Stimulated activated CD8-positive, alpha-beta memory T cell treated with anti-CD3 and anti-CD28 coated beads, Interleukin-12 subunit alpha, Interleukin-12 subunit beta, amount 100 ng/mL, for 4 hours (primary cell): ENCODE results near the gene PRIM1.
"Not testable (repeated sequence)": the region's sequence is repeated elsewhere in the genome, so short reads cannot be mapped to it uniquely, and the experiment has no call there.

Experiments used
- DNase-seq: peaks from one replicate; pipeline ENCODE4 v3.0.0-alpha.2; 2020; ENCODE audit warnings: low read depth

Gene PRIM1

GRCh38 chr12:56716933-56717880 is 34.9 kb downstream of the PRIM1 start:
- no peak for DNase-seq

- no peak for DNase-seq
Observed at GRCh38 chr12:56716458-56716857, 35.7 kb downstream of the PRIM1 start.

DNA sequence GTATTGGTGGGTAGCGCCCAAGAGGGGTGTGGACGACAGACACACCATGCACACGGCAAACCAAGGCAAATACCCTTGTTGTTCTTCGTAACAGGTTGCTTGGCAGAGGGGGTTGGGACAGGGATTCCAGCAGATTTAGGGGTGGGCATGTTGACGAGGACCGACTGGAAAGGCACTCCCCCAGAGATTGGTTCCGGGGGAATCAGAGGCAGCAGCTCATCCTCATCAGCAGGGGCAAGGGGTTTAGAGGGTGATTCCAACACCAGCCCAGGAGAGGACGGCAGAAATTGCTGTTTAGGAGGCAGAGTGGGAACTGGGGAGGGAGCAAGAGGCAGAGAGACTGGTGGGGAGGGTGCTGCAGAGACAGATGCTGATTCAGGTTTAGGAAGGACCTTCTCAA is 36.3 kb downstream of the PRIM1 start:
- no peak for DNase-seq

DNA sequence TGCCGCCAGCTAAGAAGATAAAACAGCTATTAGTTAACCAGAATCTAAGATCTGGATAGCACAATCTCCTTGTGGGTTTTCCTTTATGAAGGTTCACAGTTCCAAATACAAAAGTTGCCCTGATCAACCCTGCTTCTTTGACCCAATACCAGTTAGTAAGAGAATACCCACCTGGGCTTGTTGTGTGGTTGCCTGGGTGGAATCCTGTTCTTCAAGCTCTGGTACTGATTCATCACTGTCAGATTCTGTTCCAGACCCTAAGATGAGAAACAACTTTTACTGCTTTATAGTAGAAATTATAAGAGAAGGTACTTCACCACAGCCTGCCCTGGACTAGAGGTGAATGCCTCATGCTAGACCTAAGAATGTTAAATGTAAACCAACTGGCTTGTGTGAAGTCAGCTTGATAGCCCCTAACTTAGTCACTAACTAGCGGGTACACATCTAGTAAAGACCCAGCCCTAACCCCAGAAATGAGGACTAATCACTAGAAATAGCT is 37.6 kb downstream of the PRIM1 start:
- DNase-seq = no peak

- DNase-seq = no peak
Observed at GRCh38 chr12:56713345-56713744, 38.8 kb downstream of the PRIM1 start.

DNA sequence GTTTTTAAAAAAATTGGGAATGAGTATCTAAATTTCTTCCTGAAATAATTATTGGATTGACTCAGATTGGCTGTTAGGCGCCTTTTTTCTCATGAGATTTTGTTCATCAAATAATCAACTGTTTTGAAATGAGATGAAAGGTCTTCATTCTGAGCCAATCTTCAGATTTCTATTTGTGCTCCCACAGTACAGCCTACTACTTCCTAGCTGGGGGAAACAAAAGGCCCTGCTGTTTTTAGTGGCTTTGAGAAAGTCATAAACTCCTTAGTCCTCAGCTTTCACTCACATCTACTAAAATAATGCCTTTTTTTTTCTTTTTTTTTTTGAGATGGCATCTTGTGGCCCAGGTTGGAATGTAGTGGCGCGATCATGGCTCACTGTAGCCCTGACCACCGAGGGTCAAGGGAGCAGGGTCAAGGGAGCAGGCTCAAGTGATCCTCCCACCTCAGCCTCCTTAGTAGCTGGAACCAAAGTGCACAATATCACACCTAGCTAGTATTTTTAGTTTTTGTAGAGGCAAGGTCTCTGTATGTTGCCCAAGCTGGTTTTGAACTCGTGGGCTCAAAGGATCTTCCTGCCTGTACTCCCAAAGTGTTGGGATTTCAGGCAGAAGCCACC is 42.3 kb downstream of the PRIM1 start:
- no peak for DNase-seq

- DNase-seq = not testable (repeated sequence)
Observed at GRCh38 chr12:56704522-56704921, 47.6 kb downstream of the PRIM1 start.

GRCh38 chr12:56699020-56699661 is 53.0 kb downstream of the PRIM1 start:
- no peak for DNase-seq

DNA sequence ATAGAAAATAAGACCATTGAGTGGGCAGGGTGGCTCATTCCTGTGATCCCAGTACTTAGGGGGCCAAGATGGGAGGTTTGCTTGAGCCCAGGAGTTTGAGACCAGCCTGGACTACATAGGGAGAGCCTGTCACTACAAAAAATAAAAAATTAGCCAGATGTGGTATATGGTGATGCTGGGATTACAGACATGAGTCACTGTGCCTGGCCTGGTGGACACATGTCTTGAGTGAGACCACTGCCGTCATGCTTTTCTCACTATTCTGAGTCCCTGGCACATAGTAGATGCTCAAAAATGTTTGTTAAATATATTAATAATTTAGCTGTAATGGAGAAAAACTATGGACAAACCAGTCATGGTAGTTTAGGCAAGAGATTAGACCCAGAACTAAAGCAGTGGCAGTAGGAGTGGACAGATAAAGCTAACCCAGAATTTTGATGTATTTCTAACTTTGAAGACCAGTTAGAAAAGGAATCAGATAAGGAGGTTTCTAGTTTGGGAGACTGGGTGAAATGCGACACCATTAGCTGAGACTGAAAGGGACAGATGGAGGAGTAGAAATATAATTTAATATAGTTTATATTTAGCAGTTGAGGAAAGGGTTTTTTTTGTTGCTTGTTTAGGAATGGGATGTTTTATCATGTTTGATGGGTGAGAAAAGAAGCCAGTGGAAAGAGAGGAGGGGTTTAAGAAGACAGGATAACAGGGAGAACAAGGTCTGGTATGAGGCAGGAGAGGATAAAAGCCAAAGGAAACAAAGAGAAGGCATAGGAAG is 56.6 kb downstream of the PRIM1 start:
- DNase-seq = no peak

- DNase-seq = no peak
Observed at GRCh38 chr12:56694161-56694560, 58.0 kb downstream of the PRIM1 start.

GRCh38 chr12:56688846-56689109 is 63.3 kb downstream of the PRIM1 start:
- no peak for DNase-seq

GRCh38 chr12:56688129-56688845 is 63.8 kb downstream of the PRIM1 start, which contains the start of gene PTGES3:
PTGES3 (minus strand) TSS chr12:56688284; CDS start chr12:56687999, 285 bp downstream.
- DNase-seq = peak; percentile 95

DNA sequence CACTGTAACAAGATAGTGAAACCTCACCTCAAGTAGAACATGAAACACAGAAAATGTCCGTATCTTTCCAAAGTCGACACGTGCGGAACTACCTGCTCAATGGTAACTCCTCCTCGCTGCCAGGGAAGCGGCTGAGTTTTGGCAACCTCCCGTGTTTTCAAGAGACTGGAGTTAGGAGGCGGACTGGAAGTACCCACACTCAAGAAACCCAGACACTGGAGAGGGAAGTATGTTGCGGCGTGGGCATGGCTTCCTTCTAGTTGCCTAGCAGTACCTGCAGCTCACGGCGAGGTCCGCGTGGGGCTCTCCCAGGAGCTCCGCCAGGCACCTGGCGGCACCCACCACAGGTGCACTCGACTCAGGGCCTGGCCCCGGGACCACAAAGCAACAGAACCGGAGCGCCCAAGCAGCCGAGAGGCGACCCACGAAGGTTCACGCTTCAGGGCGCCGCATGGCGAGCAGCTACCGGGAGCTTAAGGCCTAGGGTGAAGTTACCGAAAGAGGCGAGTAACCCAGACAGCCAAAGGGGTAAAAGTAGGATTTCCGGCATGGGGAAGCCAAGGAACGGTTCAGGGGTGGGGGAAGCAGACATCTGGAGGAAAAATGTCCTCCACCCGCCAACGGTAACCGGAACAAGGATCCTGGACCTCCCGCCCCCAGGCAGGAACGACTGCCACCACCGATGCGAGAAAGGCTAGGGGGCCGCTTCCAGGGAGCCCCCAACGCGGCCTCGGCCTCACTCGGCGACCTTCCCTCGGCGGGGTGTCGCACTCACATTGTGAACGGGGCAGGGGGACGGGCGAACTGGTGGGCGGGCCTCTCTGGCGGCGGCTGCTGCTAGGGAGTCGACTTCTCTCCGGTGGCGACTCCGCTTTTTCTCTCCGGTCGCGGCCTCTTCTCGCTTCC is 64.6 kb downstream of the PRIM1 start:
- peak; percentile 36 for DNase-seq

GRCh38 chr12:56684745-56685359 is 67.3 kb downstream of the PRIM1 start:
- DNase-seq = no peak

- no peak for DNase-seq
Observed at GRCh38 chr12:56682323-56682722, 69.8 kb downstream of the PRIM1 start.
